GM18517 (cell line): Measurements from ENCODE around the gene MMP19.

Source experiments
- ATAC-seq: cut with Tn5 transposase; IDR thresholded peaks from one replicate; pipeline ENCODE4 v1.9.1; 2021; ENCODE audit warnings: mild to moderate bottlenecking, moderate library complexity; ENCODE audit not compliant: unreplicated experiment

Gene MMP19

DNA sequence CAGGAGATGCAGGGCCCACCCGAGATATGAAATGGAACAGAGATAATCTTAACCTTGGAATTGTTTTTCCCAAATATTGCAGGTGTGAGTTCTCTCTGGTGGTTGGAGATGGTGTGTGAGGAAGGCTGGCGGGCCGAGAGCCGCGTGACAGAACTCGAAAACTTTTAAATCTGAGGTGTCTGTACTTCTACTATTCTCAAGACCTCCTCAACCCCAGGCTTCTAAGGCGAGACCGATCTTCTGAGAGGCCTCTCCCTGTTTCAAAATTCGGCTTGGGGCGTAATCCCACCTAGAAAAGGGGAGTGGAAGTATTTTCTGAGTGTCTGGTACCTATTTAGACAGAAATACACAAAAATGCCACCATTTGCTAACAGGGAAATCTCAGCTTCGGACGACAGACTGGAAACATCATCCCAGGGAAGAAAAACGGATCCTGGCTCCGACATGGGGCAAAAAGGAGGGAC is 25.8 kb downstream of the MMP19 start:
- ATAC-seq: no peak

DNA sequence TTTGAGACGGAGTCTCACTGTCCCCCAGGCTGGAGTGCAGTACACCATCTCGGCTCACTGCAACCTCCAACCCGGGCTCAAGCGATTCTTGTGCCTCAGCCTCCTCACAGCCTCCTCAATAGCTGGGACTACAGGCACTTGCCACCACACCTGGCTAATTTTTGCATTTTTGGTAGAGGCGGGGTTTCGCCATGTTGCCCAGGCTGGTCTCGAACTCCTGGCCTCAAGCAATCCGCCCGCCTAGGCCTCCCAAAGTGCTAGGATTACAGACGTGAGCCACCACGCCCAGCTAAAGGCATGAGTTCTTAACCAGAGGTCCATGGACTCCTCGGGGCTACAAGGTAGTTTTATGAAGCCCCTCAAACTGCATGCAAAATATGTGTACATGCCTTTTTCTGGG is 27.3 kb downstream of the MMP19 start:
- no peak for ATAC-seq

DNA sequence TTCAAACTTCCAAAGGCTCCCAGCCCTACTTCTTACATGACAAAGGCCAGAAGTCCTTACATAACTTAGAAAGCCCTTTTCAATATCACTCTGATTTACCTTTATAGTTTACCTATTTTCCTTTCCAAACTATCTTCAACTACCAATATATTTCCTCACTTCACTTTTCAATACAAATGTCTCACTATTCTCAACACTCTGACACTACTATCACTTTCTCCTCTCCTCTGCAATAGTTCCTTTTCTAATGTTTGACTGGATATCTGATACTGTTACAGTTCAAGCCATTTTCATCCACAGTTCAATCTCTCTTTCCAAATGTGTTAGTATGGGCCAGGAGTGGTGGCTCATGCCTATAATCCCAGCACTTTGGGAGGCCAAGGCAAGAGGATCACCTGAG is 28.5 kb downstream of the MMP19 start:
- no peak for ATAC-seq

DNA sequence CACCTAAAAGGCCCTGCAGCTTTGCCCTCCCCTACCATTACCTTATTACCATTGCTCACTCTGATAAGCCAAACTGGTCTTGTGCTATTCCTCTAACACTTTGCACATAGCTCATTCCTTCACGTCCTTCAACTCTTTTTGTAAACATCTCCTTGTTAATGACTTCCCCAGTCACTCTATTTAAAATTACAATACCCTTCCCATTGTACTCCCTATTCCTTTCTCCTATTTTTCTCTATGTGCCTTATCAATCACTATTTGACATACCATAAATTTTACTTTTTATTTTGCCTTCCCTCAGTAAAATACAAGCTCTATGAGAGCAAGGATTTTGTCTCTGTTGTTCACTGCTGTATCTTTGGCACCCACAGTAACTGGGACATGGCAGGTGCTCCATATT is 30.6 kb downstream of the MMP19 start:
- ATAC-seq: no peak

DNA sequence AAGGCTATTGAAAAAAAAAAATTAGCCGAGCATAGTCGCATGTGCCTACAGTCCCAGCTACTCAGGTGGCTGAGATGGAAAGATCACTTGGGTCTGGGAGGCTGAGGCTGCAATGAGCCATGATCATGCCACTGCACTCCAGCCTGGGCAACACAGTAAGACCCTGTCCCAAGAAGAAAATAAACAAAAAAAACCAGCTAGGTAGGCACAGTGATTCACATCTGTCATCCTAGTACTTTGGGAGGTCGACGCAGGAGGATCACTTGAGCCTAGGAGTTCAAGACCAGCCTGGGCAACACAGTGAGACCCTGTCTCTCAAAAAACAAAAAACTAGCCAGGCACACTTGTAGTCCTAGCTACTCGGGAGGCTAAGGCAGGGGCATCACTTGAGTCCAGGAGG is 33.5 kb downstream of the MMP19 start:
- ATAC-seq: no peak

DNA sequence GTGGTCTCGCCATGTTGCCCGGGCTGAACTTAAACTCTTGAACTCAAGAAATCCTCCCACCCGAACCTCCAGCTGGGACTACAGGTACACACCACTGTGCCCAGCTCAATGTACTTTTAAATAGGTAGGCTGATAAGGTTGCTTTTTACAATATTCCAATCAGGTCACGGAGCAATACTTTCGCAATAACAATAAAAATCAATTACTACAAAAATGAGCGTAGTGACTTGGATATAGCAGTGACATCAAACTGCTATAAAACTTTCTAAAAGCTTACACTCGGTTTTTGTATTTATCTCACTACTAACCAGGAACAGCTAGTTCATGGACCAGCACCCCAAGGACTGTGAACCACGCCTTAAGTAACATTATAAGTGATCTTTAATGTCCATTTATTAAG is 35.8 kb downstream of the MMP19 start:
- no peak for ATAC-seq

DNA sequence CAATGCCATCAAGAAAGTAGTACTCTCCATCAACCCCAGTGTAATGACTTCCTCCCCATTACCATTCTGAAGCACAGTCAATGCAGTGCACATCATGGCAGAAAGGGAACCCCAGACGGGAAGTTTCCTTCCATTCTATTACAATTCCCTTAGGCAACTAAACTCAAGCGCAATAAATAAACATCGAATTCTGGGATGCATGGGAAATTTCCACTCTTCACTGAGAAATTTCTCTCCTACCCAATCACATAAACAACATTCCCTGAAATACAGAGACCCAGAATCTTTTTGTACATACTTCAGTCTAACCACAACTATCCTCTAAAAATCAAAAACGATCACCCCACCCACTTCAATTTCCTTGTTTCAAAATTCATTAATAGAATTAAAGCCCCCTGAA is 45.2 kb downstream of the MMP19 start:
- ATAC-seq: no peak

DNA sequence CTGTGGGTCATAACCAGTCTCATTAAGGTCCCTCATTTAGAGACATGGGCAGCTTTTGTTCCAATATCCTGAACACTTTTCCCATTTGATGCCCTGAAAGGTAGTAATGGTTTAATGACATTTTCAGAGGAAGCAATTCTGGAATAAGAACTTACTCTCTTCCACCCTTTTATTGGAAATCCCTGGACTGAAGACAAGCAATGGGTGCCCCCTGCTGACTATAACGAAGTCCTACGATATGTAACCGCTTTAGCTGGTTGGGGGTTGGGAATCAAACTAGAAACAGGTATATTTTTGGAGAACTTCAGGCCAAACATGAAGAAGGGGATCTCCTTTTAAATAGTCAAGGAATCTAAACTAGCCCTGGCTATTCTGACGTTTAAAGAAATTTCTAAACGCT is 45.7 kb downstream of the MMP19 start:
- ATAC-seq: no peak

DNA sequence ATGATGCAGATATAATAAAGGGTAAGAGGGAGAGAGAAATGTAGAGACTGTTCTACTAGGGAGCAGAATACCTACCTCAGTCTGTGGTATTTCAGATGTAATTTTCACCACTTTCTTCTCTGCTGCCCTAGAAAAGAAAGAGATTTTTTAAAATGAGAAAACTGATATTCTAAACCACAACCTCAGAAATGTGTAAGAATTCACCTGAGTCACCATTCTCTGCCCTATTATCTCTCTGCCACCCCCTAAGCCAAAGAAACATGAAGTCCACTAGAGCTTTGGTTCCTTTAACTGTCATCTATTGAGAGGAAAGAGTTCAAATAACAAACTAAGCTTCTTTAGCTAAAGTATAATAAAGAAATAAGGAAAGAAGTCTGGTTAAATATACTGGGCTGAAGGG is 46.8 kb downstream of the MMP19 start:
- no peak for ATAC-seq

DNA sequence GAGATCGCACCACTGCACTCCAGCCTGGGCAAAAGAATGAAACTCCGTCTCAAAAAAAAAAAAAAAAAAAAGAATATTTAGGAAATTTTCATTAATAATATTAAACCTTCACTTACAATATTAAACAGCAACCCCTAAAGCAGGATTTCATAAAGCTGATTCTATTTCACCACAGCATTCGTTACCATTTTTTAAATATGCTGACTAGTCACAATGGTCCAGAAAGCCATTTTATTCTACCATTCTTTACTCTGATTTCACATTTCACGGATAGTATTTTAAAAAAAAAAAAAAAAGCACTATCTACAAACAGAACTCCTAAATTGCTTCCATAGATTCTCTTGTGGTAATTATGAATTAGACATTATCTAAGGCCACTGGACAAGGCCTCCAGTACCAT is 52.8 kb downstream of the MMP19 start:
- ATAC-seq: no peak

DNA sequence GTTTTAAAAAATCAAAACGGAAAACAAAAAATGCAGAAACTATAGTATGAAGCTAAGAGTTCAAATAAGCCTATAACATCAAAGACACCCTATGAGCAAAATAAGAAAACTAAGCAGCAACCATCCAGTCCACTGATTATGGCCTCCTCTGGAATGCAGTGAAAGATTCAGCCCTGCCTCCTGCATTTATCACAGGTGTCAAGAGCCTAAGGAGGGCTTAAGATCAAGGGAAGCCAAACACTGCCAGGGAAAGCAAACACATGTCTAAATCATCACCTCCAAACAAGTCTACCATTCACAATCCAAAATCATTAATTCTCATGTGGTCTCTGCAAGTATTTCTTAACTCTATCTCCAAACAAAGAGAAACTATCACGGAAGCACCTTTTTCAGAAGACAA is 53.6 kb downstream of the MMP19 start:
- no peak for ATAC-seq

DNA sequence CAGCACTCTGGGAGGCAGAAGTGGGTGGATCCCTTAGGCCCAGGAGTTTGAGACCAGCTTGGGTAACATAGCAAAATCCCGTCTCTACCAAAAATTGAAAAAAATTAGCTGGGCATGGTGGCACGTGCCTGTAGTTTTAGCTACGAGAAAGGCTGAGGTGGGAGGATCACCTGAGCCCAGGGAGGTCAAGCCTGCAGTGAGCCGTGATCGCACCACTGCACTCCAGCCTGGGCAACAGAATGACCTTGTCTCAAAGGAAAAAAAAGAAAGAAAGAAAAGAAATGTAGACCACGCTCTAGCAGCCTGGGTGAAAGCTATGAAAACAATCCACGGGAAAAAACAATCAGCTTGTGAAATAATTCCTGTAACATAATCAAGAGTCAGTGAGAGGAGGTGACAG is 54.2 kb downstream of the MMP19 start:
- ATAC-seq: no peak
